K562 (cell line): Measurements from ENCODE around the gene UNC45A. TPM values are rescaled to one million over a fixed set of nuclear protein-coding genes. Genes with fewer than 3 reads are reported as not detected.

Experiments used
- ATAC-seq: fragments of 200-7000 bp; cut with Tn5 transposase; 3 replicates; pipeline ENCODE4 v1.9.1; 2020; ENCODE audit warnings: moderate library complexity
- BruUV-seq: library from RNA; stranded (reverse); fragments of 400-500 nt; replicated peaks from 2 replicates; lab custom pipeline; 2021; lab: Mats Ljungman, UMichigan
- CTCF ChIA-PET: fragments of 300-600 bp; formaldehyde crosslinking; extraction: SDS; loops from one replicate; lab custom pipeline; 2021; ENCODE audit warnings: low intra/inter-chr PET ratio; lab: Yijun Ruan, JAX
- POLR2A ChIA-PET: fragments of 300-600, 350-650 bp; sonication (Branson Sonifier 250); formaldehyde crosslinking; extraction: SDS; loops from one replicate; lab custom pipeline; 2021; ENCODE audit warnings: antibody characterized with exemption, inconsistent platforms; lab: Yijun Ruan, JAX
- DNase-seq, 4 experiments: peaks; one replicate each; pipeline versions ENCODE4 v3.0.0 to v3.0.0-alpha.2; 2011 to 2018; ENCODE audit warnings: low spot score in 3 of 4, mixed read lengths in 3 of 4; ENCODE audit errors: extremely low read depth in 1 of 4
- FAIRE-seq: peaks from 2 replicates; lab custom pipeline; 2011; peaks lifted over from hg19 to GRCh38; lab: Jason Lieb, UNC
- H2AFZ ChIP-seq: 2 replicates; pipeline ENCODE4 v1.6.0; 2011; ENCODE audit warnings: low read depth, low read length, control low read depth, inconsistent platforms
- H3K27ac ChIP-seq: fragments of 200-600 bp; 3 replicates; pipeline ENCODE4 v1.8.0; 2011; ENCODE audit warnings: low read depth, mild to moderate bottlenecking, control low read depth, inconsistent platforms, low read length, moderate library complexity, mixed read lengths; ENCODE audit errors: extremely low read depth
- H3K27me3 ChIP-seq, 2 experiments: fragments of 300-600 bp in 1 of 2; 2 replicates in 1 of 2; 3 replicates in 1 of 2; pipeline versions ENCODE4 v1.6.0 to v1.8.0; 2011; ENCODE audit warnings: inconsistent platforms in 2 of 2, low read length in 2 of 2, mild to moderate bottlenecking in 1 of 2, mixed read lengths in 1 of 2, moderate library complexity in 1 of 2; ENCODE audit not compliant: control insufficient read depth in 2 of 2, insufficient read depth in 2 of 2
- H3K36me3 ChIP-seq: fragments of 300-600 bp; 3 replicates; pipeline ENCODE4 v1.8.0; 2011; ENCODE audit warnings: mild to moderate bottlenecking, low read length, inconsistent platforms; ENCODE audit not compliant: control insufficient read depth, insufficient read depth
- H3K4me1 ChIP-seq, 2 experiments: fragments of 200-600 bp in 1 of 2; replicated peaks in 1 of 2; 2 replicates in 1 of 2; 3 replicates in 1 of 2; pipeline versions ENCODE4 v1.5.1 to v1.8.0; 2011; ENCODE audit warnings: inconsistent platforms in 2 of 2, low read length in 2 of 2, mild to moderate bottlenecking in 1 of 2, mixed read lengths in 1 of 2, moderate library complexity in 1 of 2; ENCODE audit not compliant: control insufficient read depth in 2 of 2, insufficient read depth in 2 of 2
- H3K4me2 ChIP-seq: 2 replicates; pipeline ENCODE4 v1.6.1; 2011; ENCODE audit warnings: low read length, control low read depth, inconsistent platforms, mixed read lengths; ENCODE audit not compliant: insufficient read depth
- H3K4me3 ChIP-seq: fragments of 200-600 bp; sonication (generic), shearing (Covaris generic); 2 replicates; pipeline ENCODE4 v1.5.1; 2016; ENCODE audit warnings: control low read depth, inconsistent platforms
- H3K79me2 ChIP-seq: fragments of 200-600 bp; 3 replicates; pipeline ENCODE4 v1.8.0; 2011; ENCODE audit warnings: low read length, inconsistent platforms; ENCODE audit not compliant: control insufficient read depth, insufficient read depth
- H3K9ac ChIP-seq, 2 experiments: 2 replicates each; pipeline versions ENCODE4 v1.6.0 to v1.6.1; 2011; ENCODE audit warnings: low read depth in 2 of 2, low read length in 2 of 2, control low read depth in 1 of 2, inconsistent platforms in 1 of 2, mild to moderate bottlenecking in 1 of 2, mixed read lengths in 1 of 2; ENCODE audit not compliant: insufficient read depth in 1 of 2
- H3K9me1 ChIP-seq: one replicate; pipeline ENCODE4 v1.6.0; 2011; ENCODE audit warnings: inconsistent platforms, mild to moderate bottlenecking, low read length, moderate library complexity; ENCODE audit not compliant: control insufficient read depth, insufficient read depth
- H3K9me3 ChIP-seq: replicated peaks from 2 replicates; pipeline ENCODE4 v1.5.1; 2011; ENCODE audit warnings: low read depth, low read length, inconsistent platforms; ENCODE audit not compliant: control insufficient read depth, insufficient read depth
- H4K20me1 ChIP-seq: replicated peaks from 2 replicates; pipeline ENCODE4 v1.6.1; 2011; ENCODE audit warnings: low read length, inconsistent platforms, mixed read lengths; ENCODE audit not compliant: control insufficient read depth, insufficient read depth
- HNRNPL ChIP-seq: fragments of 200-400 bp; formaldehyde crosslinking; IDR thresholded peaks from 2 replicates; pipeline ENCODE4 v1.6.1; 2017; ENCODE audit warnings: low read depth, mild to moderate bottlenecking, low read length
- TEAD1 ChIP-seq, 2 experiments: fragments of 450-650 bp in 1 of 2; sonication (generic) in 1 of 2; formaldehyde crosslinking; IDR thresholded peaks; 2 replicates each; pipeline versions ENCODE4 v1.4.0 to v1.8.0; 2020 to 2022; ENCODE audit warnings: mild to moderate bottlenecking in 2 of 2, missing genetic modification reagents in 1 of 2
- YY1 ChIP-seq, 3 experiments: IDR thresholded peaks; 2 replicates each; pipeline ENCODE4 v1.6.1; 2011; ENCODE audit warnings: low read length in 2 of 3, mild to moderate bottlenecking in 2 of 3, moderate library complexity in 2 of 3, borderline replicate concordance in 1 of 3, control low read depth in 1 of 3, low read depth in 1 of 3; ENCODE audit not compliant: insufficient read depth in 3 of 3, insufficient replicate concordance in 2 of 3, control insufficient read depth in 1 of 3, insufficient read length in 1 of 3; ENCODE audit errors: extremely low read depth in 1 of 3
- ZNF41 ChIP-seq: fragments of 250-450 bp; sonication (Bioruptor Pico); conservative IDR thresholded peaks from 2 replicates; pipeline ENCODE4 v1.4.0; 2020; ENCODE audit warnings: mild to moderate bottlenecking
- whole genome bisulfite sequencing: fragments of 100-300 bp; shearing (Covaris generic); methylation state at CpG from one replicate; pipeline ENCODE4 v1.1.6; 2016; ENCODE audit warnings: low coverage, mixed read lengths; ENCODE audit not compliant: insufficient coverage; ENCODE audit errors: missing lambda C conversion rate; 5-methylcytosine and 5-hydroxymethylcytosine counted together
- in situ Hi-C: fragments of 300-500 bp; cut with MboI; formaldehyde crosslinking; loops from 4 replicates; pipeline ENCODE4 v1.15.0; 2018; ENCODE audit warnings: inconsistent platforms, mixed read lengths
- intact Hi-C: fragments of 100-400 bp; cut with micrococcal nuclease; formaldehyde crosslinking; loops from 2 replicates; pipeline ENCODE4 v1.14.2; 2022
- polyA plus RNA-seq, 8 experiments: library from polyadenylated mRNA; depleted of rRNA in 4 of 8; stranded (reverse) in 5 of 8; unstranded in 3 of 8; fragments of >200 nt; fragmentation: Nextera tagmentation in 2 of 8; fragmentation: Illumina TruSeq in 1 of 8; extraction: Ambion mirVana in 2 of 8; extraction: Trizol in 1 of 8; gene quantifications; 2 replicates each; pipeline versions ENCODE4 v1.2.1 to v1.2.3, GENCODE V29; 2011 to 2014; ENCODE audit warnings: inconsistent platforms in 1 of 8, missing spikeins in 1 of 8
- total RNA-seq, 7 experiments: library from RNA; depleted of rRNA in 6 of 7; stranded (reverse); fragments of >200 nt in 6 of 7; fragmentation: Illumina TruSeq in 2 of 7; extraction: Trizol in 2 of 7; gene quantifications; 2 replicates each; pipeline versions ENCODE4 v1.2.1 to v1.2.3, GENCODE V29; 2011 to 2021; ENCODE audit warnings: low replicate concordance in 1 of 7

UNC45A gene
- total and polyA plus RNA-seq, 9 of the 15 experiments (the other 6 are each of a cell fraction or from before 2014, with no cell fraction given) = 22.4 to 79.3 (median 43.7) TPM

DNA sequence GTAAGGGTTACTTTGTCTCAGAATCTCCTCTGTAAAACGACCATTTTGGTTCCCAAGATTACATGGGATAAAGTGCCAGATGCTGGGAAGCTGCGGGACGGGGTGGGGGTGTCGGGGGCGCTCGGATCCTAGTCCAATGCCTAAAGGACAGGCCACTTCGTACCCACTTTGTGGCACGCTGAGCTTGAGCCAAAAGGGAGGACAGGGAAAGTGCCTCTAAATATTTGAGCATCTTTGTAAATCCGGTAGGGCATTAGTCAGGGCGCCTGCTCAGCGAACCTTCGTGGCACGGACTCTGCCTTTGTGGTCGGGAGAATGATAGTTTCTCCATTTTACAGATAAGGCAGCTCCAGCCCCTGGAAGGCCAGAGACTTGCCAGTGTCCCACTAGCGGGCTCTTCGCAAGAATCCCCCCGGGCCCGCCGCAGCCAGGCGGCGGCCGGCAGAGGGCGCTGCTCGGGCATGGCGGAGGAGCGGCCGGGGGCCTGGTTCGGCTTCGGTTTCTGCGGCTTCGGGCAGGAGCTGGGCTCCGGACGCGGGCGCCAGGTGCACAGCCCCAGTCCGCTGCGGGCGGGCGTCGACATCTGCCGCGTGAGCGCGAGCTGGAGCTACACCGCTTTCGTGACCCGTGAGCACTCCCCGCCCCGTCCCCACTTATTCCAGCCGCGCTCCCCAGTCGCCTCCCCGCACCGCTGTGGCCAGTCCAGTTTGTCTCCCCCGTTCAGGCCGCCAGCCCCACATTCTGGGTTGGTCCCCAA, 21.4 kb downstream of the UNC45A start (continued):
- TF ChIP-seq YY1 (IDR thresholded peaks at IDR 0.05; ENCODE audit: borderline replicate concordance in 1 of 3, control insufficient read depth in 1 of 3, extremely low read depth in 1 of 3, insufficient read depth in 3 of 3, insufficient read length in 1 of 3, insufficient replicate concordance in 2 of 3, low read depth in 1 of 3, low read length in 2 of 3) = peak in 1 of 3 experiments; percentile 32
- no peak for TF ChIP-seq ZNF41
- TF ChIP-seq, all 486 proteins: peak for 5

DNA sequence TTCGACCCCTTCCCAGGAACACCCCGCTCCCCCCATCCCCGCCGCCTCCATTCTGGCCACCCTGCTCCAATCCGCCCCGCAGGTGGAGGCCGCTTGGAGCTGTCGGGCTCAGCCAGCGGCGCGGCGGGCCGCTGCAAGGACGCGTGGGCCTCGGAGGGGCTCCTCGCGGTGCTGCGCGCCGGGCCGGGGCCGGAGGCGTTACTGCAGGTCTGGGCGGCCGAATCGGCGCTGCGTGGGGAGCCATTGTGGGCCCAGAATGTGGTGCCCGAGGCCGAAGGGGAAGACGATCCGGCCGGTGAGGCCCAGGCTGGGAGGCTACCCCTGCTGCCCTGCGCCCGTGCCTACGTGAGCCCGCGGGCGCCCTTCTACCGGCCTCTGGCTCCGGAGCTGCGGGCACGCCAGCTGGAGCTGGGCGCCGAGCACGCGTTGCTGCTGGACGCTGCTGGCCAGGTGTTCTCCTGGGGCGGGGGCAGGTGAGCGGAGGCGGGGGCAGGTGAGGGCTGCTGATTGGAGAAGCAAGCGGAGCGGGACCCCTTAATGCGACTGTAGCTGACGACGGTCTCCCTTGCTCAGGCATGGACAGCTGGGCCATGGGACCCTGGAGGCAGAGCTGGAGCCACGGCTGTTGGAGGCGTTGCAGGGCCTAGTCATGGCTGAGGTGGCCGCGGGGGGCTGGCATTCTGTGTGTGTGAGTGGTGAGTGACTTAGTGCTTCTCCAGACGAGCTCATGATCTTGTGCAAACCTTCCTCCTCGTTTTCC, 22.1 kb downstream of the UNC45A start:
- ChIA-PET CTCF (no interaction called here), POLR2A (interaction anchor here (0.6 to 3.6 kb wide), 11 partner anchors 8 to 48 kb away, joined by 3 to 20 read pairs (median 4); partner anchors contain the start of gene HDDC3)
- BruUV-seq = no TSS peak
- peaks cover 8 to 44% of the 10 kb centered on the region in 2 experiments; a peak in 4 of 5 replicates for H3K4me1 ChIP-seq
- 94% methylated on average over 38 of the region's 63 CpGs for WGBS
- peaks cover 62% of the 10 kb centered on the region for H3K36me3 ChIP-seq
- intact Hi-C loops (loop anchor here (5.0 kb wide), 1 partner anchor 35 kb away; the partner anchor contains the start of gene PRC1), in situ Hi-C loops (no loop called here)
- H3K9me3 ChIP-seq = no peaks in the 10 kb centered on the region
- H3K4me2 ChIP-seq = no peak overlapping the region
- no peaks in the 10 kb centered on the region for H3K27me3 ChIP-seq
- no peaks in the 10 kb centered on the region for H3K9me1 ChIP-seq
- 0 out of 2 replicates have a peak, but pooled peaks have one; percentile 36 for TF ChIP-seq HNRNPL
- TF ChIP-seq TEAD1 (CRISPR knock-in tag; IDR thresholded peaks at IDR 0.05) = no peak
- no peak for ATAC-seq
- no peak for FAIRE-seq
- H3K4me3 ChIP-seq = no peak overlapping the region
- H2AFZ ChIP-seq = no peak overlapping the region
- H3K79me2 ChIP-seq = peaks cover 31% of the 10 kb centered on the region
- H4K20me1 ChIP-seq = no peaks in the 10 kb centered on the region
- DNase-seq = no peak
- no peak overlapping the region for H3K27ac ChIP-seq
- peak overlapping the region in 1 of 2 experiments; percentile 31; a peak in 1 of 4 replicates for H3K9ac ChIP-seq
